ENCODE measurements around the gene CEACAM21. TPM values are rescaled to one million over a fixed set of nuclear protein-coding genes. Genes with fewer than 3 reads are reported as not detected.

The CEACAM21 gene
- total and polyA plus RNA-seq, 2 donors from 2014 or later, result 1.2 to 5.6 TPM

DNA sequence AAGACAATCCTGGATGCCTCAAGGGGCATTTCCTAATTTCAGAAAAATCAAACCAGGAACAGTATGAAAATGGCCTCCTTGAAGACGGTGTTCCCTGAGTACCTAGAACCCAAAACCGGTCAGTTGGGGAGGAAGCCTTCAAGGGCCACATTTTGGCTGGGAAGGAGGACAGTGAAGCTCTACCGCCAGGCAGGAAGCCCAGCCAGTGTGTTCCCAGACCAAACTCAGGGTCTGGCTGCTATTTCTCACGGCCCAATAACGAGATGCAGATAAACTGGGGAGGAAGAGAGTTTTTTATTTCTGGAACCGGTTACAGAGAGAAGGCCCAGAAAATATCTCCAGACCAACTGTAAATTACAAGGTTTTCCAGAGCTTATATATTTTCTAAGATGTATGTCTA, 24.3 kb upstream of the CEACAM21 start:
- intact Hi-C loops (cut with DNase I), result no loop called here
- peaks cover 0 to 4% (median 0%) of the 10 kb centered on the region in 3 donors for H3K9me3 ChIP-seq (ENCODE audit: control insufficient read depth in 2 of 3, insufficient read depth in 1 of 3, low read length in 3 of 3)
- H3K27me3 ChIP-seq (ENCODE audit: control insufficient read depth, insufficient read depth, low read length), result no peaks in the 10 kb centered on the region
- no peak overlapping the region for H3K9ac ChIP-seq (ENCODE audit: low read length in 3 of 3)
- DNase-seq (no peak), FAIRE-seq (no peak)
- H3K4me3 ChIP-seq (ENCODE audit: low read length in 3 of 3), result no peak overlapping the region
- H3K27ac ChIP-seq (ENCODE audit: low read depth in 2 of 2, low read length in 2 of 2), result no peak overlapping the region
- TF ChIP-seq, protein P1, sequence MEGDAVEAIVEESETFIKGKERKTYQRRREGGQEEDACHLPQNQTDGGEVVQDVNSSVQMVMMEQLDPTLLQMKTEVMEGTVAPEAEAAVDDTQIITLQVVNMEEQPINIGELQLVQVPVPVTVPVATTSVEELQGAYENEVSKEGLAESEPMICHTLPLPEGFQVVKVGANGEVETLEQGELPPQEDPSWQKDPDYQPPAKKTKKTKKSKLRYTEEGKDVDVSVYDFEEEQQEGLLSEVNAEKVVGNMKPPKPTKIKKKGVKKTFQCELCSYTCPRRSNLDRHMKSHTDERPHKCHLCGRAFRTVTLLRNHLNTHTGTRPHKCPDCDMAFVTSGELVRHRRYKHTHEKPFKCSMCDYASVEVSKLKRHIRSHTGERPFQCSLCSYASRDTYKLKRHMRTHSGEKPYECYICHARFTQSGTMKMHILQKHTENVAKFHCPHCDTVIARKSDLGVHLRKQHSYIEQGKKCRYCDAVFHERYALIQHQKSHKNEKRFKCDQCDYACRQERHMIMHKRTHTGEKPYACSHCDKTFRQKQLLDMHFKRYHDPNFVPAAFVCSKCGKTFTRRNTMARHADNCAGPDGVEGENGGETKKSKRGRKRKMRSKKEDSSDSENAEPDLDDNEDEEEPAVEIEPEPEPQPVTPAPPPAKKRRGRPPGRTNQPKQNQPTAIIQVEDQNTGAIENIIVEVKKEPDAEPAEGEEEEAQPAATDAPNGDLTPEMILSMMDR (IDR thresholded peaks at IDR 0.05; ENCODE audit: borderline replicate concordance, extremely low read depth, insufficient read depth), result no peak
- no peaks in the 10 kb centered on the region for H3K36me3 ChIP-seq (ENCODE audit: control insufficient read depth in 2 of 3, insufficient read depth in 3 of 3, low read length in 3 of 3)
- no peaks in the 10 kb centered on the region for H3K4me1 ChIP-seq (ENCODE audit: control insufficient read depth in 2 of 3, insufficient read depth in 2 of 3, low read depth in 1 of 3, low read length in 3 of 3)

DNA sequence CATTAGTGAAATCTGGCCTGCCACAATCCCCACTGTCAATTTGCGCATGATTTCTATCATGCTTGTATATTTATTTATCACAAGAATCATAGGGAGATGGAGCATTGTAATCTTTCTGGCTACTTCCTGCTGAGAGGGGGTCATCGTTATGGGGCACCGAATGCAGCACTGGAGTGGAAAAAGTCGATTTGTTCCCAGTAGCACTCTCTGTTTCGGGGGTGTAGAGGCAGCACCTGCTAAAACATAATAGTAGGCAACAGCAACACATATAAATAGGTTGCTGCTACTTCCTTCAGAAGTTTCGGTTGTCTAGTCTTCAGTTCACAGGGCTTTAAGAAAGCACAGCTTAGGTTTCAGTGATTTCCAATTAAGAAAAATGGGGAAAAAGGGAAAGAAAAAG, 23.4 kb upstream of the CEACAM21 start:
- H3K27ac ChIP-seq (ENCODE audit: low read depth in 2 of 2, low read length in 2 of 2), result no peak overlapping the region
- H3K4me1 ChIP-seq (ENCODE audit: control insufficient read depth in 2 of 3, insufficient read depth in 2 of 3, low read depth in 1 of 3, low read length in 3 of 3), result no peaks in the 10 kb centered on the region
- no peaks in the 10 kb centered on the region for H3K36me3 ChIP-seq (ENCODE audit: control insufficient read depth in 2 of 3, insufficient read depth in 3 of 3, low read length in 3 of 3)
- FAIRE-seq (no peak), DNase-seq (no peak)
- intact Hi-C loops (cut with DNase I), result no loop called here
- peaks cover under 1% of the 10 kb centered on the region for H3K27me3 ChIP-seq (ENCODE audit: control insufficient read depth, insufficient read depth, low read length)
- H3K4me3 ChIP-seq (ENCODE audit: low read length in 3 of 3), result no peak overlapping the region
- peaks cover 0 to 4% (median 0%) of the 10 kb centered on the region in 3 donors for H3K9me3 ChIP-seq (ENCODE audit: control insufficient read depth in 2 of 3, insufficient read depth in 1 of 3, low read length in 3 of 3)
- H3K9ac ChIP-seq (ENCODE audit: low read length in 3 of 3), result no peak overlapping the region
- TF ChIP-seq, protein P1 (IDR thresholded peaks at IDR 0.05; ENCODE audit: borderline replicate concordance, extremely low read depth, insufficient read depth), result no peak

DNA sequence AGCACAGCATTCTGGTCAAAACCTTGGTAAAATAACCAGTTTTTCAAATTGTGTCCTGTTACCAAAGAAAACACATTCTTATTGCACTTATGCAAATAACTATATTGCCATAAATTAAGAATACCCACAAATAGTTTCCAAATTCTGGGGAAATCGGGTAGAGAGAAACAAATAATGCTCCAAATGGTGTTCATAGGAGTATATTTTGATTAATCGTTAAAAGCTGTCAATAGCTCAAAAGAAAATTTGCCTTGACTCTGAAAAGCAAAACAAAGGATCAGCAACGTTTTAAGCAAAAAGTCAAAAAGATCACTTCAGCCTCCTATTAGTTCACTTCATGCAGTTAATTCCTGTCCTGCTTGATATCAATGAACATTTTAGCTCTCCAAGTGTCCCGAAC, 22.2 kb upstream of the CEACAM21 start:
- TF ChIP-seq, protein P1 (IDR thresholded peaks at IDR 0.05; ENCODE audit: borderline replicate concordance, extremely low read depth, insufficient read depth), result no peak
- no peak for DNase-seq
- Histone ChIP-seq H3K4me1 (ENCODE audit: control insufficient read depth in 2 of 3, insufficient read depth in 2 of 3, low read depth in 1 of 3, low read length in 3 of 3) (no peaks in the 10 kb centered on the region), H3K36me3 (ENCODE audit: control insufficient read depth in 2 of 3, insufficient read depth in 3 of 3, low read length in 3 of 3) (no peaks in the 10 kb centered on the region), H3K9ac (ENCODE audit: low read length in 3 of 3) (no peak overlapping the region), H3K9me3 (ENCODE audit: control insufficient read depth in 2 of 3, insufficient read depth in 1 of 3, low read length in 3 of 3) (peaks cover 0 to 4% (median 0%) of the 10 kb centered on the region in 3 donors), H3K27me3 (ENCODE audit: control insufficient read depth, insufficient read depth, low read length) (peaks cover 2% of the 10 kb centered on the region), H3K27ac (ENCODE audit: low read depth in 2 of 2, low read length in 2 of 2) (no peak overlapping the region), H3K4me3 (ENCODE audit: low read length in 3 of 3) (no peak overlapping the region)
- no peak for FAIRE-seq
- intact Hi-C loops (cut with DNase I), result no loop called here

DNA sequence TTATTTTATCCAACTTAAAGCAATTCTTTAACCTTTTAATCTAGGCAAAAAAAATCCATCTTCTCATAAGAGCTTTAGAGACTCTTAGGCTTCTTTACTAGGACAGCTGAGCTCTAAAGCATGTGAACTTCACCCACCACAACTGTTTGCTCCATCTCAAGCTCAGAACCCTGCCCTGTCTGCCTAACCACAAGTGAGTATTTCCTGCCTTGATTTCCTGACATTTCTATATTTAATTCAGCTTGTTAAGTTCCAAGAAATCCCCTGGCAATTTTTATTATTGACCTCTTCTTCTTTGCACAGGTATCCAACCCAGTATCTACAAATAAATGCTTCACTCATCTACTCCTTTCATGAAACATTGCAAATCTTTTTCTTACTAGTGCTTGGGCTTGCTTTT, 21.1 kb upstream of the CEACAM21 start:
- H3K27ac ChIP-seq (ENCODE audit: low read depth in 2 of 2, low read length in 2 of 2), result no peak overlapping the region
- no peaks in the 10 kb centered on the region for H3K4me1 ChIP-seq (ENCODE audit: control insufficient read depth in 2 of 3, insufficient read depth in 2 of 3, low read depth in 1 of 3, low read length in 3 of 3)
- DNase-seq (no peak), FAIRE-seq (no peak)
- peaks cover 0 to 4% (median 0%) of the 10 kb centered on the region in 3 donors for H3K9me3 ChIP-seq (ENCODE audit: control insufficient read depth in 2 of 3, insufficient read depth in 1 of 3, low read length in 3 of 3)
- intact Hi-C loops (cut with DNase I), result no loop called here
- TF ChIP-seq, protein P1 (IDR thresholded peaks at IDR 0.05; ENCODE audit: borderline replicate concordance, extremely low read depth, insufficient read depth), result no peak
- H3K36me3 ChIP-seq (ENCODE audit: control insufficient read depth in 2 of 3, insufficient read depth in 3 of 3, low read length in 3 of 3), result no peaks in the 10 kb centered on the region
- H3K9ac ChIP-seq (ENCODE audit: low read length in 3 of 3), result no peak overlapping the region
- H3K27me3 ChIP-seq (ENCODE audit: control insufficient read depth, insufficient read depth, low read length), result peaks cover 2% of the 10 kb centered on the region
- no peak overlapping the region for H3K4me3 ChIP-seq (ENCODE audit: low read length in 3 of 3)

Measured in kidney (tissue), 14 donors.